Colonic mucosa (tissue), 4 donors: ENCODE measurements around the gene DLX4. TPM values are rescaled to one million over a fixed set of nuclear protein-coding genes. Genes with fewer than 3 reads are reported as not detected.

Experiments
- DNase-seq: peaks from one replicate; pipeline ENCODE4 v3.0.0-alpha.2; 2020
- H3K27ac ChIP-seq: fragments of 200-600 bp; one replicate; pipeline ENCODE4 v1.8.0; 2021
- H3K27me3 ChIP-seq: fragments of 200-600 bp; one replicate; pipeline ENCODE4 v1.8.0; 2021
- H3K36me3 ChIP-seq: fragments of 200-600 bp; one replicate; pipeline ENCODE4 v1.8.0; 2021
- H3K4me1 ChIP-seq: fragments of 200-600 bp; one replicate; pipeline ENCODE4 v1.8.0; 2021; ENCODE audit warnings: mild to moderate bottlenecking
- H3K4me3 ChIP-seq: fragments of 200-600 bp; one replicate; pipeline ENCODE4 v1.8.0; 2021
- H3K9ac ChIP-seq, 2 donors: one replicate each; pipeline ENCODE4 v1.7.0; 2013; ENCODE audit warnings: control low read depth in 2 of 2, low read depth in 2 of 2, low read length in 2 of 2
- H3K9me3 ChIP-seq: fragments of 200-600 bp; one replicate; pipeline ENCODE4 v1.8.0; 2021
- CTCF ChIP-seq: fragments of 200-600 bp; IDR thresholded peaks from one replicate; pipeline ENCODE4 v1.8.0; 2022; ENCODE audit warnings: antibody characterized with exemption, mild to moderate bottlenecking
- intact Hi-C: fragments of 100-400 bp; cut with DNase I; formaldehyde crosslinking; loops from one replicate; pipeline ENCODE4 v1.14.1; 2022
- total RNA-seq, 2 donors: library from RNA; stranded (reverse); fragmentation: NEBNext Ultra II Directional in 1 of 2; extraction: Animal tissue kit (Norgen Biotek cat#: 25700) in 1 of 2; gene quantifications; one replicate each; pipeline ENCODE4 v1.2.1, GENCODE V29; 2021
- donor health status: healthy.
- donor health status: DM: no; HTN: no; CAD: no.
- donor health status: DM: no; HTN: no; CAD: no.

Gene DLX4
- total RNA-seq, 2 donors from 2014 or later, result 0.49 TPM; not detected in 1

- intact Hi-C loops, result no loop called here
- no peak overlapping the region for H3K9ac ChIP-seq
- DNase-seq, result no peak
- no peaks in the 10 kb centered on the region for H3K36me3 ChIP-seq
- no peak for TF ChIP-seq CTCF
- H3K9me3 ChIP-seq, result no peaks in the 10 kb centered on the region
- H3K4me3 ChIP-seq, result no peak overlapping the region
- H3K4me1 ChIP-seq, result no peaks in the 10 kb centered on the region
- peaks cover 3% of the 10 kb centered on the region for H3K27me3 ChIP-seq
- H3K27ac ChIP-seq, result no peak overlapping the region
These were observed 29.7 kb upstream of the DLX4 start for GRCh38 chr17:49939318-49939717.

- H3K27me3 ChIP-seq, result peaks cover 3% of the 10 kb centered on the region
- intact Hi-C loops, result no loop called here
These were observed 27.6 kb upstream of the DLX4 start for GRCh38 chr17:49941427-49941826.

GRCh38 chr17:49942947-49943346 is 26.0 kb upstream of the DLX4 start:
- peaks cover 3% of the 10 kb centered on the region for H3K27me3 ChIP-seq
- no peaks in the 10 kb centered on the region for H3K36me3 ChIP-seq
- no peak overlapping the region for H3K27ac ChIP-seq
- no peak overlapping the region for H3K9ac ChIP-seq
- H3K4me3 ChIP-seq, result no peak overlapping the region
- H3K9me3 ChIP-seq, result no peaks in the 10 kb centered on the region
- intact Hi-C loops, result no loop called here
- H3K4me1 ChIP-seq, result no peaks in the 10 kb centered on the region
- no peak for TF ChIP-seq CTCF
- no peak for DNase-seq

More at GRCh38 chr17:49941427-49941826, 27.6 kb upstream of the DLX4 start:
- H3K36me3 ChIP-seq, result no peaks in the 10 kb centered on the region
- H3K4me1 ChIP-seq, result no peaks in the 10 kb centered on the region
- no peak for TF ChIP-seq CTCF
- H3K9me3 ChIP-seq, result no peaks in the 10 kb centered on the region
- H3K27ac ChIP-seq, result no peak overlapping the region
- H3K4me3 ChIP-seq, result no peak overlapping the region
- H3K9ac ChIP-seq, result no peak overlapping the region
- no peak for DNase-seq

- no peaks in the 10 kb centered on the region for H3K36me3 ChIP-seq
- intact Hi-C loops, result no loop called here
- no peak overlapping the region for H3K9ac ChIP-seq
- H3K27ac ChIP-seq, result no peak overlapping the region
- no peak overlapping the region for H3K4me3 ChIP-seq
- H3K9me3 ChIP-seq, result no peaks in the 10 kb centered on the region
- no peak for TF ChIP-seq CTCF
- no peaks in the 10 kb centered on the region for H3K4me1 ChIP-seq
- peaks cover 3% of the 10 kb centered on the region for H3K27me3 ChIP-seq
- DNase-seq, result no peak
These were observed 24.6 kb upstream of the DLX4 start for GRCh38 chr17:49944273-49944870.

- H3K36me3 ChIP-seq, result no peaks in the 10 kb centered on the region
- no peak overlapping the region for H3K9ac ChIP-seq
- H3K4me3 ChIP-seq, result no peak overlapping the region
- H3K4me1 ChIP-seq, result no peaks in the 10 kb centered on the region
- peaks cover 3% of the 10 kb centered on the region for H3K27me3 ChIP-seq
- no peak overlapping the region for H3K27ac ChIP-seq
- TF ChIP-seq CTCF, result no peak
- DNase-seq, result no peak
- H3K9me3 ChIP-seq, result no peaks in the 10 kb centered on the region
- intact Hi-C loops, result no loop called here
These were observed 22.8 kb upstream of the DLX4 start for GRCh38 chr17:49946208-49946607.
